H1 (cell line): Measurements from ENCODE around the gene ASL. TPM values are rescaled to one million over a fixed set of nuclear protein-coding genes. Genes with fewer than 3 reads are reported as not detected.

Experiments
- CTCF ChIA-PET: fragments of 300-600 bp; sonication (Branson Sonifier 250); formaldehyde crosslinking; loops from one replicate; lab custom pipeline; 2021; ENCODE audit not compliant: partially characterized antibody; lab: Charles Lee
- POLR2A ChIA-PET: fragments of 300-600 bp; sonication (Branson Sonifier 250); formaldehyde crosslinking; loops from one replicate; lab custom pipeline; 2021; ENCODE audit warnings: inconsistent platforms; ENCODE audit not compliant: partially characterized antibody; lab: Charles Lee
- DNase-seq, 2 experiments: peaks; one replicate each; pipeline versions ENCODE4 v3.0.0 to v3.0.0-alpha.2; 2010 to 2022; ENCODE audit warnings: low spot score in 2 of 2, low read depth in 1 of 2, mixed read lengths in 1 of 2
- FAIRE-seq: peaks from 2 replicates; lab custom pipeline; 2011; peaks lifted over from hg19 to GRCh38; lab: Jason Lieb, UNC
- H2AFZ ChIP-seq: 2 replicates; pipeline ENCODE4 v1.8.1; 2012; ENCODE audit warnings: low read length, inconsistent platforms
- H2AK5ac ChIP-seq: 2 replicates; pipeline ENCODE4 v1.6.1; 2013; ENCODE audit warnings: low read depth, low read length
- H2BK120ac ChIP-seq: replicated peaks from 2 replicates; pipeline ENCODE3; 2013; ENCODE audit warnings: low read depth, low read length, inconsistent platforms
- H2BK12ac ChIP-seq: 2 replicates; pipeline ENCODE4 v1.6.1; 2013; ENCODE audit warnings: low read depth, low read length
- H2BK15ac ChIP-seq: 2 replicates; pipeline ENCODE4 v1.6.1; 2013; ENCODE audit warnings: low read length
- H2BK20ac ChIP-seq: 2 replicates; pipeline ENCODE4 v1.6.1; 2013; ENCODE audit warnings: low read length
- H2BK5ac ChIP-seq: 2 replicates; pipeline ENCODE4 v1.6.1; 2013; ENCODE audit warnings: low read depth, low read length
- H3K14ac ChIP-seq: 2 replicates; pipeline ENCODE4 v1.6.1; 2013; ENCODE audit warnings: inconsistent platforms; ENCODE audit not compliant: insufficient read length
- H3K18ac ChIP-seq: 2 replicates; pipeline ENCODE4 v1.6.1; 2013; ENCODE audit warnings: low read length; ENCODE audit errors: extremely low read depth
- H3K23ac ChIP-seq: 2 replicates; pipeline ENCODE4 v1.6.1; 2013; ENCODE audit warnings: inconsistent platforms; ENCODE audit not compliant: insufficient read length
- H3K23me2 ChIP-seq: 2 replicates; pipeline ENCODE4 v1.6.1; 2013; ENCODE audit warnings: low read depth, low read length
- H3K27ac ChIP-seq: 2 replicates; pipeline ENCODE4 v1.6.1; 2011; ENCODE audit warnings: low read depth, low read length, inconsistent platforms
- H3K27me3 ChIP-seq, 4 experiments: replicated peaks in 1 of 4; 1 replicate in 1 of 4; 2 replicates in 3 of 4; pipeline versions ENCODE4 v1.6.1 to v1.8.1; 2011 to 2013; ENCODE audit warnings: low read length in 3 of 4, mild to moderate bottlenecking in 3 of 4, inconsistent platforms in 2 of 4, mixed read lengths in 2 of 4, moderate library complexity in 1 of 4; ENCODE audit not compliant: control insufficient read depth in 3 of 4, insufficient read depth in 3 of 4; ENCODE audit errors: extremely low read depth in 1 of 4
- H3K36me3 ChIP-seq, 4 experiments: 2 replicates each; pipeline versions ENCODE4 v1.6.1 to v1.8.1; 2011 to 2013; ENCODE audit warnings: mild to moderate bottlenecking in 4 of 4, low read length in 3 of 4, moderate library complexity in 2 of 4, control low read depth in 1 of 4, inconsistent platforms in 1 of 4; ENCODE audit not compliant: insufficient read depth in 4 of 4, control insufficient read depth in 2 of 4
- H3K4ac ChIP-seq: replicated peaks from 2 replicates; pipeline ENCODE3; 2013; ENCODE audit warnings: low read length, low read depth, mixed read lengths, inconsistent platforms; ENCODE audit not compliant: insufficient read length
- H3K4me1 ChIP-seq, 4 experiments: replicated peaks in 1 of 4; 1 replicate in 1 of 4; 2 replicates in 3 of 4; pipeline versions ENCODE4 v1.6.1 to v1.8.1; 2011 to 2013; ENCODE audit warnings: low read length in 3 of 4, inconsistent platforms in 2 of 4, mixed read lengths in 1 of 4; ENCODE audit not compliant: insufficient read depth in 4 of 4, control insufficient read depth in 3 of 4
- H3K4me2 ChIP-seq, 2 experiments: 2 replicates each; pipeline versions ENCODE4 v1.6.1 to v1.8.1; 2011 to 2013; ENCODE audit warnings: low read depth in 2 of 2, low read length in 2 of 2, control low read depth in 1 of 2, inconsistent platforms in 1 of 2, mild to moderate bottlenecking in 1 of 2; ENCODE audit not compliant: insufficient read depth in 1 of 2
- H3K4me3 ChIP-seq, 4 experiments: fragments of 200-600, 300-600 bp in 1 of 4; sonication (generic), shearing (Covaris generic), sonication (Bioruptor Twin) in 1 of 4; 2 replicates each; pipeline versions ENCODE4 v1.5.1 to v1.8.1; 2011 to 2016; ENCODE audit warnings: low read length in 4 of 4, low read depth in 3 of 4, control low read depth in 2 of 4, inconsistent platforms in 2 of 4, mild to moderate bottlenecking in 2 of 4, mixed read lengths in 1 of 4, moderate library complexity in 1 of 4; ENCODE audit not compliant: insufficient read depth in 2 of 4; ENCODE audit errors: extremely low read depth in 1 of 4
- H3K56ac ChIP-seq: replicated peaks from 2 replicates; pipeline ENCODE3; 2013; ENCODE audit warnings: low read depth, mild to moderate bottlenecking, mixed read lengths, low read length, inconsistent platforms; ENCODE audit not compliant: insufficient read length
- H3K79me1 ChIP-seq: 2 replicates; pipeline ENCODE4 v1.6.1; 2013; ENCODE audit warnings: low read depth, low read length, control low read depth
- H3K79me2 ChIP-seq, 2 experiments: 2 replicates each; pipeline versions ENCODE4 v1.6.1 to v1.8.1; 2012 to 2013; ENCODE audit warnings: low read length in 2 of 2, mild to moderate bottlenecking in 2 of 2, inconsistent platforms in 1 of 2; ENCODE audit not compliant: insufficient read depth in 2 of 2, control insufficient read depth in 1 of 2
- H3K9ac ChIP-seq, 4 experiments: replicated peaks in 1 of 4; 1 replicate in 1 of 4; 2 replicates in 3 of 4; pipeline versions ENCODE4 v1.6.1 to v1.8.1; 2011 to 2013; ENCODE audit warnings: low read depth in 3 of 4, low read length in 3 of 4, control low read depth in 2 of 4, mild to moderate bottlenecking in 2 of 4, moderate library complexity in 2 of 4, inconsistent platforms in 1 of 4; ENCODE audit errors: extremely low read depth in 1 of 4
- H3K9me3 ChIP-seq, 2 experiments: 2 replicates each; pipeline versions ENCODE4 v1.6.1 to v1.8.1; 2012 to 2013; ENCODE audit warnings: mild to moderate bottlenecking in 2 of 2, moderate library complexity in 2 of 2, control low read depth in 1 of 2, inconsistent platforms in 1 of 2, low read depth in 1 of 2, low read length in 1 of 2, mixed read lengths in 1 of 2; ENCODE audit not compliant: insufficient read depth in 2 of 2
- H4K20me1 ChIP-seq, 2 experiments: replicated peaks in 1 of 2; 2 replicates each; pipeline versions ENCODE3 to v1.8.1; 2011 to 2013; ENCODE audit warnings: inconsistent platforms in 2 of 2, low read length in 2 of 2, mild to moderate bottlenecking in 1 of 2; ENCODE audit not compliant: insufficient read depth in 2 of 2, control insufficient read depth in 1 of 2
- H4K5ac ChIP-seq: 2 replicates; pipeline ENCODE4 v1.6.1; 2013; ENCODE audit warnings: low read length, low read depth, mixed read lengths, inconsistent platforms; ENCODE audit not compliant: insufficient read length
- H4K8ac ChIP-seq: 2 replicates; pipeline ENCODE4 v1.8.0; 2013; ENCODE audit warnings: mild to moderate bottlenecking, moderate library complexity, low read length, inconsistent platforms; ENCODE audit not compliant: insufficient read depth; ENCODE audit errors: extremely low read depth
- H4K91ac ChIP-seq: replicated peaks from 2 replicates; pipeline ENCODE3; 2013; ENCODE audit warnings: low read length, mixed read lengths, inconsistent platforms; ENCODE audit not compliant: insufficient read length
- JUND ChIP-seq: IDR thresholded peaks from 2 replicates; pipeline ENCODE4 v1.6.1; 2011; ENCODE audit warnings: mild to moderate bottlenecking, improper control_type of control experiment, low read length
- whole genome bisulfite sequencing, 2 experiments: shearing (Covaris generic) in 1 of 2; methylation state at CpG; one replicate each; pipeline versions ENCODE4 v1.1.6 to v1.1.7; 2013 to 2015; ENCODE audit warnings: low lambda C conversion rate in 2 of 2, mixed read lengths in 2 of 2, inconsistent platforms in 1 of 2, low coverage in 1 of 2, missing lambda C conversion rate in 1 of 2; ENCODE audit not compliant: insufficient replicate concordance in 2 of 2, insufficient coverage in 1 of 2, insufficient read length in 1 of 2; ENCODE audit errors: extremely low coverage in 1 of 2, missing lambda C conversion rate in 1 of 2; 5-methylcytosine and 5-hydroxymethylcytosine counted together
- polyA plus RNA-seq, 7 experiments: library from polyadenylated mRNA; depleted of rRNA in 3 of 7; stranded (reverse) in 5 of 7; unstranded in 2 of 7; fragments of >200 nt in 5 of 7; fragments of 200-250 nt in 2 of 7; gene quantifications; 1 replicate in 5 of 7; 2 replicates in 1 of 7; 4 replicates in 1 of 7; pipeline versions ENCODE4 v1.2.1 to v1.2.3, GENCODE V29; 2011 to 2013; ENCODE audit warnings: missing spikeins in 2 of 7, mixed read lengths in 2 of 7
- total RNA-seq: library from RNA; stranded (reverse); fragmentation: NEBNext Ultra II Directional; extraction: Animal tissue kit (Norgen Biotek cat#: 25700); gene quantifications from 2 replicates; pipeline ENCODE4 v1.2.1, GENCODE V29; 2021

The ASL gene
- total and polyA plus RNA-seq, 2 of the 8 experiments (the other 6 are each of a cell fraction or from before 2014, with no cell fraction given) = 23.3 to 35.3 TPM

GRCh38 chr7:66100408-66101050 is 24.9 kb downstream of the ASL start:
- Histone ChIP-seq H3K79me2 (no peaks in the 10 kb centered on the region), H3K14ac (no peak overlapping the region), H3K18ac (no peak overlapping the region), H3K23ac (no peak overlapping the region), H3K4me3 (0 out of 8 replicates have a peak overlapping the region, but pooled peaks of 1 of the 4 experiments have one; percentile 33), H4K8ac (no peak overlapping the region), H2BK5ac (peak overlapping the region; percentile 96; the same call in 1 of the 2 replicates), H2BK120ac (no peak overlapping the region), H4K91ac (no peak overlapping the region), H4K5ac (no peak overlapping the region), H3K4me2 (peak overlapping the region in 1 of 2 experiments; percentile 68; a peak in 2 of 4 replicates), H3K4ac (no peak overlapping the region), H2BK20ac (no peak overlapping the region), H3K9ac (no peak overlapping the region), H3K36me3 (no peaks in the 10 kb centered on the region), H4K20me1 (no peaks in the 10 kb centered on the region), H2AFZ (no peak overlapping the region), H3K23me2 (peaks cover 8% of the 10 kb centered on the region), H2BK12ac (no peak overlapping the region), H3K56ac (no peak overlapping the region), H3K27ac (no peak overlapping the region), H3K27me3 (no peaks in the 10 kb centered on the region), H2BK15ac (peak overlapping the region; percentile 61; the same call in 1 of the 2 replicates), H3K4me1 (peaks cover 0 to 3% (median 0%) of the 10 kb centered on the region in 4 experiments; a peak in 1 of 7 replicates), H3K79me1 (no peaks in the 10 kb centered on the region), H2AK5ac (no peak overlapping the region), H3K9me3 (no peaks in the 10 kb centered on the region)
- WGBS, 2 experiments = 72% methylated on average over 11 of the region's 12 CpGs; no CpG with 5 or more reads in 1 of the 2 experiments
- no peak for TF ChIP-seq JUND
- no peak for FAIRE-seq
- CTCF ChIA-PET = no interaction called here
- POLR2A ChIA-PET = interaction anchor here (0.7 kb wide), 1 partner anchor 14 kb away, joined by 3 read pairs; the partner anchor contains the start of gene CRCP
- DNase-seq = no peak
